DND-41 (cell line): ENCODE results near the gene H3-3A.

Experiments used
- CTCF ChIP-seq: IDR thresholded peaks from 2 replicates; pipeline ENCODE4 v1.5.1; 2012; ENCODE audit warnings: borderline replicate concordance, low read length, moderate library complexity, mild to moderate bottlenecking; ENCODE audit not compliant: poor library complexity, severe bottlenecking; ENCODE audit errors: extremely low read depth
- EZH2 ChIP-seq: IDR thresholded peaks from 3 replicates; pipeline ENCODE4 v1.6.1; 2012; ENCODE audit warnings: borderline replicate concordance, low read depth, mild to moderate bottlenecking, moderate library complexity, low read length, inconsistent platforms; ENCODE audit not compliant: severe bottlenecking

DNA sequence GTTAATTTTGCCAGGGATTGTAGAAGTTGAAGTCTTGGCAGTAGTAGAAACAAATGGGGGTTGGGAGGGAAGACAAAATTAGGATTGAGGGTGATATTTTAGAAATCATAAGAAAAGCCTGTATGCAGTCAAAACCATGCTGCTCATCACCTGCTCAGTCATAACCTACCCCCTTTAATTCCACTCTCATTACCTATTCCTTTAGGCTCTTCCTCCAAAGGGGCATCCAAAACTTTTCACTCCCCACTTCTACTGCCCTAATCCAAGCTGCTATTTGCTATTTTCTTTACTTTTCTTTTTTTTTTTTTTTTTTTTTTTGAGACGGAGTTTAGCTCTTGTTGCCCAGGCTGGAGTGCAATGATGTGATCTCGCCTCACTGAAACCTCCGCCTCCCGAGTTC is 11.5 kb downstream of the H3-3A start:
- TF ChIP-seq CTCF, result no peak
- no peak for TF ChIP-seq EZH2
